Stimulated activated CD8-positive, alpha-beta memory T cell treated with anti-CD3 and anti-CD28 coated beads, Interleukin-2, amount 100 ng/mL, for 1 hour (primary cell): ENCODE data around the gene HNRNPLL.
"Not testable (repeated sequence)": the region's sequence is repeated elsewhere in the genome, so short reads cannot be mapped to it uniquely, and the experiment has no call there.

Source experiments
- DNase-seq, 2 donors: peaks; one replicate each; pipeline ENCODE4 v3.0.0-alpha.2; 2020; ENCODE audit warnings: low read depth in 2 of 2

Gene HNRNPLL

DNA sequence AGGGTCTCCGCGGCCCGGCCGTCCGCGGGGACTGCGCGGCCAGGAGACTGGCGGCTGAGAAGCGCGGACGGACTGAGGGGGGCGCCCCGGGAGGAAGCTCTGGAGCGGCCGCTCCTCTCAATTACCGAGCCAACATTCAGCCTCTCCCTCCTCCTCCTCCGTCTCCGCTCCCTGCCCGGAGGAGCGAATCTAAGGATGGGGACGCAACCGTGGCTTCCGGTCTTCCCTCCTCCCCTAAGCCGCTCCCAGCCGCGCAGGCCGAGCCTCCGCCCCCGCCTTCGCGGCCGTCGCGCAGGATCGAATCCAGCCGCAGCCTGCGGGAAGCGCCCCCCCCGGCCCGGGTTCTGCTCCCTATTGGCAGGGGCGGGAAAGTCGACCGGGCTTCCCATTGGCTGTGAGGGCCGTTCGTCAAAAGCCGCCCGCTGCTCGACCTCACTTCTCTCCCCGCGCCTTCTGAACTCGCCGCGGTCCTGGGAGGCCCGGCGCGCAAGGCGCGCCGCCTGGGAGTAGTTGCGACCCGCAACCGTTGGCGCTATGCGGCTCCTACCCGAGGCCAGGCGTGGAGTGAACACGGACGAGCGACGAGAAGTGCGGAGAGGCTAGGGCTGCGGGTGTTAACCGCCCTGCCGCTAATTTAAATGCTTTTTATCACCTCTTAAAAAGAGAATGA, at the start of gene HNRNPLL:
Gene HNRNPLL (minus strand): TSS at position 197 of the 670 bp plus-strand sequence. CDS start 302 bp downstream, outside the sequence.
- DNase-seq = peak; percentile 80 to 88

DNA sequence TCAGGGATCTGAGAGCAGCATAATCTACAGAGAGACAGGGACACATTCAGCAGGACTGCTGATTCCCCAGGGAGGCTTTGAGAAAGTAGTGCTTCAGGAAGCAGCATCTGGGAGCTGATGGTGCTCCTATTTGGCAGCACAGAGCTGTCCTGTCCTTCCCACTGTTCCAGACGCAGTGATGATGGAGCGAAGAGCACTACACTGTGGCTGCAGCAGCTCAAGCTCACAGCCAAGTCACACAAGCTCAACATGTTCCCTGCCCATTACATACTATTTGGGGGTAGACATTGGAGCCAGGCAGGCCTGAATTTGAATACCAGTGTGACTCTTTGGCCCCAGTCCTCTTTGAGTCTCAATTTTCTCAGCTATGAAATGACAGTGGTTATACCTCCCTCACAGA, 48.0 kb upstream of the HNRNPLL start:
- DNase-seq = no peak

DNA sequence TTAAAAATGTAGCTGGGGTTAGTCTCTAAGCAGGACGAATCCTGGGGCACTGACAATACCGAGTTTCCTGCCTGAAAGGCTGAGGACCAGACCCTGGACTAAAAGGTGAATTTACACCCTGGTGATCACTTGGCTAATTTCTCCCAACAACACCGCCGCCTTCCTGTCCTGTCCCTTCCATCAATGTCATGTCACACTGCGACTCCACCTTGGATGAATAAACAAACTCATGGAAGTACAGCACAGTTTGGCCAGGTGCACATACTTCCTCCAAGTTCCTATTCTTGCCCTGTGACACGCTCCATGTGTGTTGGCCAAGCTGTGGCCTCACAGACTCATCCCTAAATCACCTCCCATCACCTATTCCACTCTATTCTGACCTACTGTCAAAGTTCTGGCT, 47.3 kb upstream of the HNRNPLL start:
- no peak for DNase-seq

DNA sequence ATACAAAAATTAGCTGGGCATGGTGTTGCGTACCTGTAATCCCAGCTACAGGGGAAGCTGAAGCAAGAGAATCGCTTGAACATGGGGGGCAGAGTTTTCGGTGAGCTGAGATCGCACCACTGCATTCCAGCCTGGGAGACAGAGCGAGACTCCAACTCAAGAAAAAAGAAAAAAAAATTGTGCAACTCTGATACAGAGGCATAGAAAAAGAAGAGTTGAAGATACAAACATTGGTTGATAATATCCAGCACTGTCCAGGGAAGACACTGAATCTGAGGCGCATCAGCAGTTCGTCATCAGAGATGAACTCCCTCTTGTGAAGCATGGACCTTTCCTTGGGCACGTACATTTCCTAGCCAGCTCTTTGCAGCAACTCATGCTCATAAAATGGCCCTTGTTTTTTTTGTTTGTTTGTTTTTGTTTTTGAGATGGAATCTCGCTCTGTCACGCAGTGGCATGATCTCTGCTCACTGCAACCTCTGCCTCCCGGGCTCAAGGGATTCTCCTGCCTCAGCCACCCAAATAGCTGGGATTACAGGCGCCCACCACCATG, 46.5 kb upstream of the HNRNPLL start:
- no peak for DNase-seq

DNA sequence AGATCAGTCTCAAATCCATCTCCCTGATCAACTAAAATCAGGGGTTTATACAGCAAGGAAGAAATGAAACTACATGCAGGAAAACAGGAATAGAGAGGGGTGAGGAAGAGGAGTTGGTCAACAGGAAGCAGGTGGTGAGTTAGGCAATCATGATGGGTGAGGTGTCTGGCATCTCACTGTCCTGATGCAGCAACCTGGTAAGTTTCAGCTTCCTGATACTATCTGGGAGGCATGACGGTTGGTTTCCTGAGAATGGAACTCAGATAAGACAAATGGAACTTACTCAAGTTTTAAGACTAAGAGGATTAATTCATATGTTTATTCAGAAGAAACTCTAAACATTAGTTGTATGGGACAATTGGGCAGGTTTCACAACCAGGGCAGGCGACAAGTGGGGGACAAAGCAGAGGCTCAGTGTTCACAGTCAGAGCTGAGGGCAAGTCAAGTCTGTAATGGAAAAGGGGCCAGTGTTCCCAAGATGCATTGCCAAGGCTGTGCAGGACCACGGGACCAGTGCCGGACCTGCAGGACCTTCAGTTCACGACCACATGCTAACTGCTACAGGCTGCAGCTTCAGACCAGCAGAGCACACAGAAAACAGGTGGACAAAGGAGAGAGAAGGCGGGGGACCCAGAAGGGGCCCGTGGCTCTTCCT, 45.5 kb upstream of the HNRNPLL start:
- DNase-seq = no peak

DNA sequence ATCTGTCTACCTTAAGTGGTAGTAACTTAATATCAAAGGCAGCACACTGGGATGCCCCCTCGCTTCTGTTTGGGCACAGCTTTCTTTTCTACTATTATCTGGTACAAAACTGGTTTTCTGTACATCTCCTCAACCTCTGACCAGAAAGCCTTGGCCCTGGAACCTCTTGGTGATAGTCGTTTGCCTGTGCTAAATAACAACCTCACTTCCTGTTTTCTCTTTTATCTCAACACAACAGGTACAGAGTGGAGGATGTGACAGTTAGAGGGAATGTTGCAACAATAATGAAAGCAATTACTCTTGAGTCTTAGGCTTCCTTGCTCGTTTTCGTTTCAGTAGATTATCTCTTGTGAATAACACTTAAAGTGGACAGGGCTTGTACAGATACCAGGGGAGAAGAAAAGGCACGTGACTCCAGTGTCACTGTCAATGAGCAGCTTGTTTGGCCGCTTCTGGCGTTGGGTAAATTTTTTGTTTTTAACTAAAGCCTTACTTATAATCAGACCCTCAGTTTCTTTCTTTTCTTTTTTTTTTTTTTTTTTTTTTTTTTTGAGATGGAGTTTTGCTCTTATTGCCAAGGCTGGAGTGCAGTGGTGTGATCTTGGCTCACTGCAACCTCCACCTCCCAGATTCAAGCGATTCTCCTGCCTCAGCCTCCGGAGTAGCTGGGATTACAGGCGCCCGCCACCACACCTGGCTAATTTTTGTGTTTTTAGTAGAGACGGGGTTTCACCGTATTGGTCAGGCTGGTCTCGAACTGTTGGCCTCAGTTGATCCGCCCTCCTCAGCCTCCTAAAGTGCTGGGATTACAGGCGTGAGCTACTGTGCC, 41.2 kb upstream of the HNRNPLL start:
- DNase-seq = not testable (repeated sequence)

DNA sequence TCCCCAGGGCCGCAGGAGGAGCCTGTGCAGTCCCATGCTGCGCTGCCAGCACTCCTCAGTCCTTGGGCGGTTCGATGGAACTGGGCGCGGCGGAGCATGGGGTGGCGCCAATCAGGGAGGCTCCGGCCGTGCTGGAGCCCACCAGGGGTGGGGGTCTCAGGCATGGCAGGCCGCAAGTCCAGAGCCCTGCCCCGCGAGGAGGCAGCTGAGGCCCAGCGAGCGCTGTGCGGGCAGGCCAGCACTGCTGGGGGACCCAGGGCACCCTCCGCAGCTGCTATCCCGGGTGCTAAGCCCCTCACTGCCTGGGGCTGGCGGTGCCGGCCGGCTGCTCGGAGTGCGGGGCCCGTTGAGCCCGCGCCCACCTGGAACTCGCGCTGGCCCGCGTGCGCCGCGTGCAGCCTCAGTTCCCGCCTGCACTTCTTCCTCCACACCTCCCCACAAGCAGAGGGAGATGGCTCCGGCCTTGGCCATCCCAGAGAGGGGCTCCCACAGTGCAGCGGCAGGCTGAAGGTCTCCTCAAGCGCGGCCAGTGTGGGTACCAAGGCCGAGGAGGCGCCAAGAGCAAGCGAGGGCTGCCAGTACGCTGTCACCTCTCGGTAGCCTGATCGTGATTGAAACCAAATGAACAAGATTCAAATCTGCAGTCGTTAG, 40.4 kb upstream of the HNRNPLL start:
- DNase-seq = no peak

DNA sequence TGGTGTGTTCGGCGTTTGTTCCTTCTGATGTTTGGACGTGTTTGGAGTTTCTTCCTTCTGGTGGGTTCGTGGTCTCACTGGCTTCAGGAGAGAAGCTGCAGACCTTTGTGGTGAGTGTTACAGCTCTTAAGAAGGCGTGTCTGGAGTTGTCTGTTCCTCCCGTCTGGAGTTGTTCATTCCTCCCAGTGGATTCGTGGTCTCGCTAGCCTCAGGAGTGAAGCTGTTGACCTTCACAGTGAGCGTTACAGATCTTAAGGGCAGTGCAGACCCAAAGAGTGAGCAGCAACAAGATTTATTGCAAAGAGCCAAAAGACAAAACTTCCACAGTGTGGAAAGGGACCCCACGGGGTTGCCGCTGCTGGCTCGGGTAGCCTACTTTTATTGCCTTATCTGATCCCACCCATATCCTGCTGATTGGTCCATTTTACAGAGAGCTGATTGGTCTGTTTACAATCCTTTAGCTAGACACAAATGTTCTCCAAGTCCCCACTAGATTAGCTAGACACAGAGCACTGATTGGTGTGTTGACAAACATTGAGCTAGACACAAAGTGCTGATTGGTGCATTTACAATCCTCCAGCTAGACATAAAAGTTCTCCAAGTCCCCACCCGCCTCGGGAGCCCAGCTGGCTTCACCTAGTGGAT, 39.8 kb upstream of the HNRNPLL start:
- not testable (repeated sequence) for DNase-seq

DNA sequence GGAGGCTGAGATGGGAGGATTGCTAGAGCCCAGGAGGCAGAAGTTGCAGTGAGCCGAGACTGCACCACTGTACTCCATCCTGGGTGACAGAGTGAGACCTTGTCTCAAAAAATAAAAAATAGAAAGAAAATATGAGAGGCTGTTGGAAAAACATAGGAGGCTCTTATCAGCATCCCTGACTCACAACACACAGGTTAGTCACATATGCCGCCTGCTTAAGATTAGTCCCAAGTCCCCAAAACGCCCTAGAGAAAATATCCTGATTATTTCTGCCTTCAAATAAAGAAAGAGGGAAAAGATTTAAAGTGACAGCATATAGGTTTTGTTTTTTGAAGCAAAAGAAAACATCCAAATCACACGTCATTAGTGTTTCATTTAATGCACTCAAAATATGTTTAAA, 33.3 kb upstream of the HNRNPLL start:
- DNase-seq = no peak

DNA sequence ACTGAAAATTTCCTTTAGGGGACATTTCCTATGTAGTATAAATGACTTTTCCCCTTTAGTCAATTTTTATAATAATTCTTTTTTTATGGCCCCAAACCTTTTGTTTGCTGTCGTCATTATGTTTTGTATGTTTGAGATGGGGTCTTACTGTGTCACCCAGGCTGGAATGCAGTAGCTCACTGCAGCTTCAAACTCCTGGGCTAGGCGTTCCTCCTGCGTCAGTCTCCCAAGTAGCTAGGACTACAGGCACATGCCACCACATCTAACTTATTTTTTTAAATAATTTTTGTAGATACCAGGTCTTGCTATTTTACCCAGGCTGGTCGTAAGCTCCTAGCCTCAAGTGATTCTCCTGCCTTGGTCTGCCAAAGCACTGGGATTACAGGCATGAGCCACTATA, 32.4 kb upstream of the HNRNPLL start:
- no peak for DNase-seq

DNA sequence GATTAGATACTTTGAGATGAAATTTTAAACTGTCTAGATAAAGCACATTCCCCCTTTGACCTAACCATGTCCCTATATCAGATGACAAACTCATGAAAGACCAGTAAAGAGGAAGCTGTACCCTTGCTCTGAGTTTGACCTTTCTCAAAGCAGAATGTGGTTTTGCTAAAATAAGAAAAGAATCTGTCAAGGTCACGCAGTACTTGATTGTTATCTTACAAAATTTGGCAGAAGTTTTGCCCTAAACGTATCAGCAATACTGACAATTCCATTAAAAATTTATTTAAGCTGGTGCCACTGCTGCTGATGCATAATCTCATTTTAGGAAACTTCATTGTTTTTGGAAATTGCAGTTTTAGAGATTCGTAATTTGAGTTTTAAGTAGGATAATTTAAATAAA, 32.0 kb upstream of the HNRNPLL start:
- DNase-seq = no peak

DNA sequence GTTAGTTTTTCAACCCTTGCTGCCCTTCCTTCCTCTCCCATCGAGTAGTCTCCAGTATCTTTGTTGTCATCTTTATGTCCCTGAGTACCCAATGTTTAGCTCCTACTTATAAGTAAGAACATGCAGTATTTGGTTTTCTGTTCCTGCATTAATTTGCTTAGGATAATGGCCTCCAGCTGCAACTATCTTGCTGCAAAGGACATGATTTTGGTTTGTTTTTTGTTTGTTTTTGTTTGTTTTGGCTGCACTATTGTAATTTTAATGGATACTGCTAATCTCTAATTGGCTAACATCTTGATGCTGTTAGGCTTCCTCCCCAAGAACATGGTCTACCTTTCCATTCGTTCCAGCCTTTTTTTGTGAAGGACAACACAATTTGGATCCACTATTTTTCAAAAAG, 31.2 kb upstream of the HNRNPLL start:
- DNase-seq = no peak

DNA sequence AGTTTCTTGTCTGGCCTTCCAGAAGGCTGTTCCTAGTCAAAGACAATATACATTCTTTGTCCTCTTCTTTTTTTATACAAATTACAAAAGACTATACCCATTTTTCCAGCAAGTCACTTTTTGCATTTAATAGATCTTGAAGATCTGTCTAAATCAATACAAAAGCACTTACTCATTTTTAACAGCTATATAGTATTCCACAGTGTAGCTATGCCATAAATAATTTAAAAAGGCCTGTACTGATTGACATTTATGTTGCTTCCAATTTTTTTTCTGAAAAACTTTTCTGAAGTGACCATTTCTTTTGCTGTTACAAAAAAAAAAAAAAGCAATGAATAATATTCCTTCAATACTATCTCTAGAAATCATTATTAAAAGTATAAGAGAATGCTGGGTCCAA, 30.3 kb upstream of the HNRNPLL start:
- DNase-seq = no peak

DNA sequence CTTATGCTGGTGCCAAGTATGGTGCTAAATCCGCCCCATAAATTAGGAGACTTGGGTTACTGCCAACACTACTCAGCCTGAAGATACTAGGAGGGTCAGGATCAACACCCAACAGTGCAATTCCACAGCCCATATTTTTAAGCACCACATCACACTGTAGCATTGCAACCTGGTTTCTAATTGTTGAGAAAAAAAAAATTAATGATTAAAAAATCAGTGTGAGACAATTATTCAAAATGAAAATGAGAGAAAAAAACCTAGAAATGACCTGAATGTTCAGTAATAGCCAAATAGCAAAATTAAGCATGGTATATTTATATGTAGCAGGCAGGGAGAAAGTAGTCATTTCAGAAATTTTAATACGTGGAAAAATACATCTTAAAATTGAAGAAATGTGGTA, 29.2 kb upstream of the HNRNPLL start:
- DNase-seq = no peak

DNA sequence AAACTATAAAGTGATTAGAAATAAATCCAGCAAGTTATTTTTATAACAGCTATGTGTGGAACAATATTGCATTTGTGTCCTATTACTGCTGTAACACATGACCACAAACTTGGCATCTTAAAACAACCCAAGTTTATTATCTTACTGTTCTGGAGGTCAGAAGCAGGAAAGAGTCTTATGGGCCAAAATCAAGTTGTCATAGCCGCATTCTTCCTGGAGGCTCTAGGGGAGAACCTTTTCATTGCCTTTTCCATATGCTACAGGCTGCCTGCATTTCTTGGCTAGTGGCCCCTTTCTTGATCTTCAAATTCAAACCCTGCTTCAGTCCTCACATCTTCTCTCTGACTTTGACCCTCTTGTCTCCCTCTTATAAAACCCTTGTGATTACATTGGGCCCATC, 27.0 kb upstream of the HNRNPLL start:
- DNase-seq = no peak

DNA sequence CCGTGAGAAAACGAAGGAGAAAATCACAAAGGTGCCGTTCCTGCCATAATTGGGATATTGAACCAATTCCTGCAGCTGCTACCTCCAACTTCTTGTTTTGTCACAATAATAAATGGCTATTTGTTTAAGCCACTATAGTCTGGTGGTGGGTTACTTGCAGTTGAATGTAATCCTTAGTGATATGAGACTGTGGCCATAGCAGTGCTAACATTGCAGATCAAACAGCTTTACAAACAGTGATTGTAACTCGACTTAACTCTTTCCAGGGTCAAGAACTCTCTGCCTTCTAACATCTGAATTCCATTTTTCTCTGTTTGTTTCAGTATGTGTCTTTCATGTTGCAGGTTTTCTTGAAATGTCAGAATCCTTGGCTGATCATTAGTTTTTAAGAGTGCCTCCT, 24.7 kb upstream of the HNRNPLL start:
- DNase-seq = no peak

DNA sequence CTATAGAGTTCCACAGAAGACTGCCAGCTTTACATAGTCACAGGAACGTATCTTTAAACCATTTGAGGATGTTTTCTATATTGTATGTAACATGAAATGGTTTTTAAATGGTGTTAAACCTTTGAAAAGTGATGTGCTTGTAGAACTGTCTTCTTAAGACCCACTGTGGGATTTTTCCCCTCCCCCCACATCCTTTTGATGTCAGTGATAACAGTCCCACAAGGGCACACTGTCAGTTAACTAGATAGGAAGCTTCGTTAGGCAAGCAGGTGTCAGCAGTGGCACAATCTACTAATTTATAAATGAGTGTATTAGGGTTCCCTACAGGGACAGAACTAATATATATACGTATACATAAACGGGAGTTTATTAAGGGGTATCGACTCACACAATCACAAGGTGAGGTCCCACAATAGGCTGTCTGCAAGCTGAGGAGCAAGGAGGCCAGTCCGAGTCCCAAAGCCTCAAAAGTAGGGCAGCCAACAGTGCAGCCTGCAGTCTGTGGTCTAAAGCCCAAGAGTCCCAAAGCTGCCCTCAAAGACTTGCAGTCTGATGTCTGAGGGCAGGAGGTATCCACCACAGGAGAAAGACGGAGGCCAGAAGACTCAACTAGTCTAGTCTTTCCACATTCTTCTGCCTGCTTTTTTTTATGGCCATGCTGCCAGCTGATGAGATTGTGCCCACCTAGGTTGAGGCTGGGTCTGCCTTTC, 23.8 kb upstream of the HNRNPLL start:
- no peak for DNase-seq

DNA sequence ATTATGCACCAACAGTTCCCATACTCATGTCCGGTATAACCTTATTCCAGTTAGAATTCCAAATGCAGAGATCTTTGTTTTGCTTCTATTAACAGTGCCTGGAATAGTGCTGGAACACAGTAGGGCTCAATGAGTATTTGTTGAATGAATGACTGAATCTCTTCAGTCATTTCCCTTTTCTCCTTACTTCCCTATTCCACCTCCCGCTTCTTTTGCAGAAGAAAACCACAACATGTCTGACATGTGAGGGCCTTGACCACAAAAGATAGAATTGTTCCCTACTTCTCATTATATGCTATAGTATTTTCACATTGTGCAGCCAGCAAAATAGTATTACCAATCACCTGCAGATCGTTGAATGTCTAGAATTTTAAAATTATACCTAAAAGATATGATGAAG, 19.5 kb upstream of the HNRNPLL start:
- no peak for DNase-seq

DNA sequence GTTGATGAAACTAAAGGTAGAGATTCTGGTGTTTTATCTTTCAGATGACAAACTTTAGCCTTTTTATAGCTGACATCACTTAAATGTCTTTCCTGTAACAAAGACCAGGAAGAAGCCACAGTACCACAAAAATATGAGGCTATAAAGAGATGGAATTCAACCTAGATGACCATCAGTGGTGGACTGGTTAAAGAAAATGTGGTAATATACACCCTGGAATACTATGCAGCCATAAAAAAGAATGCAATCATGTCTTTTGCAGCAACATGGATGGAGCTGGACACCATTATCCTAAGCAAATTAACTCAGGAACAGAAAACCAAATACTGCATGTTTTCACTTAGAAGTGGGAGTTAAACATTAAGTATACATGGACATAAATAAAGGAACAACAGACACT, 18.3 kb upstream of the HNRNPLL start:
- no peak for DNase-seq

DNA sequence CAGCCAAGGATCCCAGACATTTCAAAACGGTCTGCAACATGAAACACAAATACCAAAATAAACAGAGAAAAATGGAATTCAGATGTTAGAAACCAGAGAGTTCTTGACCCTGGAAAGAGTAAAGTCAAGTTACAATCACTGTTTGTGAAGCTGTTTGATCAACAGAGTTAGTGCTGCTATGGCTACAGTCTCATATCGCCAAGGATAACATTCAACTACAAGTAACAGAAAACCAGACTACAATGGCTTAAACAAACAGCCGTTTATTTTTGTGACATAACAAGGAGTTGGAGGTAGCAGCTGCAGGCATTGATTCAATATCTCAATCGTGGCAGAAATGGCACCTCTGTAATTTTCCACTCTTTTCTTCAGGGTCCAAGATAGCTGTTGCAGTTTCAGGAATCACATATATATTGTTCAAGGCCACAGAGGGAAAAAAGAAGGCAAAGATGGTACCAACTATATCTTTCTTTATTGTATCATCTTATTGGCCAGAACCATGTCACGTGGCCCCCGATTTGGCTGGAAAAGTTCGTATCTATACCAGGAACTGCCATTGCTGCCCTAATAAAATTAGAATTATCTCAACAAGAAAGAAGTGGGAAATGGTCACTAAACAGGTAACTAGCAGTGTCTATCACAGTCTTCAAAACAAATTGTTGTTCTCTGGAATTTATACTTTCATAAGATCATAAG, 17.7 kb upstream of the HNRNPLL start:
- no peak for DNase-seq
